ENCODE data around the gene PCDHGC3.

The PCDHGC3 gene

GRCh38 chr5:141490771-141491170 is 15.0 kb downstream of the PCDHGC3 start:
- TF ChIP-seq CTCF (conservative IDR thresholded peaks at IDR 0.05; ENCODE audit: low read length) = no peak
- H3K4me3 ChIP-seq (ENCODE audit: low read length) = no peak overlapping the region
- DNase-seq (ENCODE audit: low read depth) = no peak

GRCh38 chr5:141491323-141492167 is 15.8 kb downstream of the PCDHGC3 start:
- no peak for TF ChIP-seq CTCF (conservative IDR thresholded peaks at IDR 0.05; ENCODE audit: low read length)
- H3K4me3 ChIP-seq (ENCODE audit: low read length) = no peak overlapping the region
- no peak for DNase-seq (ENCODE audit: low read depth)

GRCh38 chr5:141492168-141492885 is 16.6 kb downstream of the PCDHGC3 start:
- no peak overlapping the region for H3K4me3 ChIP-seq (ENCODE audit: low read length)
- no peak for DNase-seq (ENCODE audit: low read depth)
- no peak for TF ChIP-seq CTCF (conservative IDR thresholded peaks at IDR 0.05; ENCODE audit: low read length)

- DNase-seq (ENCODE audit: low read depth) = peak; percentile 74
- no peak overlapping the region for H3K4me3 ChIP-seq (ENCODE audit: low read length)
- no peak for TF ChIP-seq CTCF (conservative IDR thresholded peaks at IDR 0.05; ENCODE audit: low read length)
Observed at GRCh38 chr5:141493500-141494422, 18.0 kb downstream of the PCDHGC3 start.

- DNase-seq (ENCODE audit: low read depth) = no peak
- TF ChIP-seq CTCF (conservative IDR thresholded peaks at IDR 0.05; ENCODE audit: low read length) = no peak
- no peak overlapping the region for H3K4me3 ChIP-seq (ENCODE audit: low read length)
Observed at GRCh38 chr5:141494761-141495452, 19.1 kb downstream of the PCDHGC3 start.

- no peak overlapping the region for H3K4me3 ChIP-seq (ENCODE audit: low read length)
- no peak for TF ChIP-seq CTCF (conservative IDR thresholded peaks at IDR 0.05; ENCODE audit: low read length)
- no peak for DNase-seq (ENCODE audit: low read depth)
Observed at GRCh38 chr5:141495453-141495811, 19.7 kb downstream of the PCDHGC3 start.
